ENCODE results near the gene TNIP1. TPM values are rescaled to one million over a fixed set of nuclear protein-coding genes. Genes with fewer than 3 reads are reported as not detected.

The TNIP1 gene
- total and polyA plus RNA-seq, 4 donors = 81.5 to 308 (median 129) TPM

DNA sequence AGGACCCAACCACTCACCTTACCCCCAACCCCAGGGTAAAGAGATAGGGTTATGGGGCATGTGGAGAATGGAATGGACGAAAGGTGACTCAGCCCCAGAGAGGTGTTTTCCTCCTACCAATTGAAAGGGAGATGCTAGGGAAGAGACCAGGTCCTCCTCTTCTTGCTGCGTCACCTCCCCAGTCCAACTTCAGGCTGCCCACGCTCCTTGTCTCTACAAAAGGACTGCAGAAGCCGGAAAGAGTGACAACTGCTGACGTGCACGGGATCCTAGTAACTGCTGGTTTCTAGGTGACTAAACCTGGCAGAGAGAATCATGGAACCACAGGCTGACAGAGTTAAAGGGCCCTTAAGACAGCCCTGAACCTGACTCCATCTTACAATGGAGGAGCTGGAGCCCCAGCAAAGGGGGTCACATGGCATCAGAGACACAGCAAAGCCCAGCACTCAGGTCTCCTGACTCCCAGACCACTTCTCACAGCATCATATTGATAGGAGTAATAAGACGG lies 58.3 kb downstream of the TNIP1 start:
- Histone ChIP-seq H3K9me3 (ENCODE audit: control insufficient read depth in 4 of 4, insufficient read depth in 3 of 4, low read length in 3 of 4) (no peaks in the 10 kb centered on the region), H3K4me1 (ENCODE audit: control insufficient read depth in 5 of 5, insufficient read depth in 5 of 5, low read length in 5 of 5) (peaks cover 0 to 31% (median 19%) of the 10 kb centered on the region in 5 donors), H3K4me3 (peak overlapping the region; percentile 52), H3K27me3 (ENCODE audit: control insufficient read depth in 3 of 3, insufficient read depth in 3 of 3, low read length in 2 of 3) (no peaks in the 10 kb centered on the region), H3K36me3 (ENCODE audit: control insufficient read depth in 4 of 4, insufficient read depth in 4 of 4, low read length in 4 of 4) (peaks cover 0 to 25% (median 7%) of the 10 kb centered on the region in 4 donors), H3K27ac (ENCODE audit: low read depth in 1 of 2, low read length in 1 of 2) (peak overlapping the region; percentile 90 to 95), H3K9ac (ENCODE audit: insufficient read depth in 1 of 2, low read length in 2 of 2) (no peak overlapping the region)
- TF ChIP-seq, protein P1, sequence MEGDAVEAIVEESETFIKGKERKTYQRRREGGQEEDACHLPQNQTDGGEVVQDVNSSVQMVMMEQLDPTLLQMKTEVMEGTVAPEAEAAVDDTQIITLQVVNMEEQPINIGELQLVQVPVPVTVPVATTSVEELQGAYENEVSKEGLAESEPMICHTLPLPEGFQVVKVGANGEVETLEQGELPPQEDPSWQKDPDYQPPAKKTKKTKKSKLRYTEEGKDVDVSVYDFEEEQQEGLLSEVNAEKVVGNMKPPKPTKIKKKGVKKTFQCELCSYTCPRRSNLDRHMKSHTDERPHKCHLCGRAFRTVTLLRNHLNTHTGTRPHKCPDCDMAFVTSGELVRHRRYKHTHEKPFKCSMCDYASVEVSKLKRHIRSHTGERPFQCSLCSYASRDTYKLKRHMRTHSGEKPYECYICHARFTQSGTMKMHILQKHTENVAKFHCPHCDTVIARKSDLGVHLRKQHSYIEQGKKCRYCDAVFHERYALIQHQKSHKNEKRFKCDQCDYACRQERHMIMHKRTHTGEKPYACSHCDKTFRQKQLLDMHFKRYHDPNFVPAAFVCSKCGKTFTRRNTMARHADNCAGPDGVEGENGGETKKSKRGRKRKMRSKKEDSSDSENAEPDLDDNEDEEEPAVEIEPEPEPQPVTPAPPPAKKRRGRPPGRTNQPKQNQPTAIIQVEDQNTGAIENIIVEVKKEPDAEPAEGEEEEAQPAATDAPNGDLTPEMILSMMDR (IDR thresholded peaks at IDR 0.05; ENCODE audit: control extremely low read depth, extremely low read depth) = no peak
- no peak for ATAC-seq (ENCODE audit: insufficient read depth, low FRiP score)
- no peak for DNase-seq
- WGBS, 2 donors = 64 to 89% methylated on average over 7 of the region's 7 CpGs

DNA sequence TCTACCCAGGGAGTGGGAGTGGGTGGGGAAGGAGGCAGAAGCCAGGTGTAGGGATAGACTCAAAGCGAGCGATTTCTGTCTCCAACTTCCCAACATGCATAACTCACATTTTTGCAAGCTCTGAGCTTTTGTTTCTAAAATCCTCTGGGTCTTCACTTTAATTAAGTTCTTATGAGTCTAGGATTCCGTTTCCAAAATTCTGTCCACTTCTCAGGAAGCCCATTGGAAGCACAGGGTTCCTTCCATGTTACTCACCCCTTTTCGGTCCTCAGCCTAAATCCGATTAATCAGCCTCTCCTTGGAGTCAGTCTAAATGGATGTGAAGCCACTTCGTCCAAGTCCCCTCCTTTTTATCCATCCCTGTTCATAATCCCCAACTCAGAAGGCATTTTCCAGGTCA lies 59.1 kb downstream of the TNIP1 start:
- ATAC-seq (ENCODE audit: insufficient read depth, low FRiP score) (no peak), DNase-seq (no peak)
- TF ChIP-seq, protein P1 (IDR thresholded peaks at IDR 0.05; ENCODE audit: control extremely low read depth, extremely low read depth) = no peak
- H3K27me3 ChIP-seq (ENCODE audit: control insufficient read depth in 3 of 3, insufficient read depth in 3 of 3, low read length in 2 of 3) = no peaks in the 10 kb centered on the region
- H3K4me1 ChIP-seq (ENCODE audit: control insufficient read depth in 5 of 5, insufficient read depth in 5 of 5, low read length in 5 of 5) = peaks cover 0 to 25% (median 21%) of the 10 kb centered on the region in 5 donors
- WGBS, 2 donors = 65 to 89% methylated on average over 6 of the region's 6 CpGs
- H3K9me3 ChIP-seq (ENCODE audit: control insufficient read depth in 4 of 4, insufficient read depth in 3 of 4, low read length in 3 of 4) = no peaks in the 10 kb centered on the region
- no peak overlapping the region for H3K9ac ChIP-seq (ENCODE audit: insufficient read depth in 1 of 2, low read length in 2 of 2)
- H3K36me3 ChIP-seq (ENCODE audit: control insufficient read depth in 4 of 4, insufficient read depth in 4 of 4, low read length in 4 of 4) = peaks cover 0 to 17% (median 3%) of the 10 kb centered on the region in 4 donors
- H3K4me3 ChIP-seq = peak overlapping the region; percentile 65
- peak overlapping the region; percentile 90 to 95 for H3K27ac ChIP-seq (ENCODE audit: low read depth in 1 of 2, low read length in 1 of 2)

DNA sequence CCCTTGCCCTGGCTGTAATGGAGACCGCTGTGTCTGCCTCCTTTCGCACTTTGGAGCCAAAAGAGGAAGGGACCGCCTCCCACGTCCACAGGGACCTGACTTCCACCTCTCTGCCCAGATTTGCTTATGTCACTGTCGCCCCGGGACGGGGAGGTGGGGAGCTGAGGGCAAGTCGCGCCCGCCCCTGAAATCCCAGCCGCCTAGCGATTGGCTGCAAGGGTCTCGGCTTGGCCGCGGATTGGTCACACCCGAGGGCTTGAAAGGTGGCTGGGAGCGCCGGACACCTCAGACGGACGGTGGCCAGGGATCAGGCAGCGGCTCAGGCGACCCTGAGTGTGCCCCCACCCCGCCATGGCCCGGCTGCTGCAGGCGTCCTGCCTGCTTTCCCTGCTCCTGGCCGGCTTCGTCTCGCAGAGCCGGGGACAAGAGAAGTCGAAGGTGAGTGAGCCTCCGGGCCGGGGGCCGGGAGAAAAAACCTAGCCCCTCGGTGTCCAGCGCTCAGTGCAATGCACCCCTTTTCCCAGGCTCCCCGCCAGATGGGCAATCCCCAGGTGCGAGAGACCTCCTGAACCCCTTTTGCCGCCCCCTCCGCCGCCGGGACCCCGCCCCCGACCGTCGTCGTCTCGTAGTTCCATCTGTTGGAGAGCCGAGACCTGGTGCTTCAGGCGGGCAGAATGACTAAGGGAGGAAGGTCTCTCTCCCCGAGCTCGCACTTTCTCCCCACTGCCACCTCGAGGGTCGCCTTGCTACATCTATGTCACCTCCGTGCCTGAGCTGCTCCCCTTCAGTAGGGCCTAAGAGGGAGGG lies 60.3 kb downstream of the TNIP1 start, which contains the start of gene GPX3:
Gene GPX3, plus strand, starts transcription at position 288 of the 807 bp plus-strand sequence. Its CDS starts 64 bp downstream, at position 352.
- Histone ChIP-seq H3K4me3 (peak within 1 kb of the TSS; percentile 65), H3K36me3 (ENCODE audit: control insufficient read depth in 4 of 4, insufficient read depth in 4 of 4, low read length in 4 of 4) (peaks cover 0 to 10% (median under 1%) of the 10 kb centered on the region in 4 donors), H3K9ac (ENCODE audit: insufficient read depth in 1 of 2, low read length in 2 of 2) (peak within 1 kb of the TSS; percentile 17 to 42), H3K4me1 (ENCODE audit: control insufficient read depth in 5 of 5, insufficient read depth in 5 of 5, low read length in 5 of 5) (peaks cover 0 to 31% (median 13%) of the 10 kb centered on the region in 5 donors), H3K27ac (ENCODE audit: low read depth in 1 of 2, low read length in 1 of 2) (peak within 1 kb of the TSS; percentile 73 to 95), H3K9me3 (ENCODE audit: control insufficient read depth in 4 of 4, insufficient read depth in 3 of 4, low read length in 3 of 4) (no peaks in the 10 kb centered on the region), H3K27me3 (ENCODE audit: control insufficient read depth in 3 of 3, insufficient read depth in 3 of 3, low read length in 2 of 3) (no peaks in the 10 kb centered on the region)
- 1% methylated on average over 52 to 54 of the region's 54 CpGs for WGBS, 2 donors
- TF ChIP-seq, protein P1 (IDR thresholded peaks at IDR 0.05; ENCODE audit: control extremely low read depth, extremely low read depth) = no peak
- DNase-seq = peak; percentile 72 to 81 (median 75)
- ATAC-seq (ENCODE audit: insufficient read depth, low FRiP score) = peak; percentile 80
